WTC11 (cell line): ENCODE data around the gene MYOC. TPM values are rescaled to one million over a fixed set of nuclear protein-coding genes. Genes with fewer than 3 reads are reported as not detected.
"Not testable (repeated sequence)": the region's sequence is repeated elsewhere in the genome, so short reads cannot be mapped to it uniquely, and the experiment has no call there.

Experiments used
- ATAC-seq: fragments of 200-7000 bp; cut with Tn5 transposase; 2 replicates; pipeline ENCODE4 v1.10.0; 2021; ENCODE audit warnings: mild to moderate bottlenecking, moderate library complexity
- CTCF ChIA-PET: fragments of 300-600 bp; sonication (Branson Sonifier 250); formaldehyde crosslinking; loops from one replicate; lab custom pipeline; 2021; ENCODE audit warnings: antibody characterized with exemption; lab: Charles Lee
- POLR2A ChIA-PET: fragments of 350-600 bp; sonication (Branson Sonifier 250); formaldehyde crosslinking; loops from one replicate; lab custom pipeline; 2021; ENCODE audit warnings: antibody characterized with exemption; lab: Charles Lee
- DNase-seq: peaks from one replicate; pipeline ENCODE4 v3.0.0; 2021; ENCODE audit warnings: low spot score
- H3K27ac Mint-ChIP-seq: 2 replicates; pipeline ENCODE4 v1.8.0; 2021; ENCODE audit warnings: mixed read lengths
- H3K27me3 Mint-ChIP-seq: 2 replicates; pipeline ENCODE4 v1.8.0; 2021; ENCODE audit warnings: low read depth, mild to moderate bottlenecking, moderate library complexity, mixed read lengths
- H3K36me3 Mint-ChIP-seq: 2 replicates; pipeline ENCODE4 v1.8.0; 2021; ENCODE audit warnings: mixed read lengths
- H3K4me1 Mint-ChIP-seq: 2 replicates; pipeline ENCODE4 v1.8.0; 2022; ENCODE audit warnings: mixed read lengths
- H3K4me3 Mint-ChIP-seq: 2 replicates; pipeline ENCODE4 v1.8.0; 2021; ENCODE audit warnings: mild to moderate bottlenecking, moderate library complexity, mixed read lengths
- H3K9me3 Mint-ChIP-seq: 2 replicates; pipeline ENCODE4 v1.8.0; 2021; ENCODE audit warnings: mixed read lengths
- ATF1 ChIP-seq: sonication (generic); formaldehyde crosslinking; IDR thresholded peaks from 2 replicates; pipeline ENCODE4 v1.8.1; 2023; ENCODE audit warnings: mild to moderate bottlenecking, moderate library complexity, missing genetic modification reagents
- CBFB ChIP-seq: sonication (generic); formaldehyde crosslinking; IDR thresholded peaks from 2 replicates; pipeline ENCODE4 v1.8.1; 2022; ENCODE audit warnings: mild to moderate bottlenecking, low read depth, missing genetic modification reagents
- CDX4 ChIP-seq: fragments of 250-450 bp; sonication (Bioruptor Pico); IDR thresholded peaks from 2 replicates; pipeline ENCODE4 v1.9.0; 2021; ENCODE audit warnings: moderate library complexity, mild to moderate bottlenecking, inconsistent platforms, borderline replicate concordance
- ERG ChIP-seq: fragments of 250-450 bp; sonication (Bioruptor Pico); IDR thresholded peaks from 2 replicates; pipeline ENCODE4 v1.8.0; 2021; ENCODE audit warnings: mild to moderate bottlenecking
- ESRRA ChIP-seq: sonication (generic); formaldehyde crosslinking; IDR thresholded peaks from 2 replicates; pipeline ENCODE4 v1.8.1; 2022; ENCODE audit warnings: mild to moderate bottlenecking, missing genetic modification reagents, borderline replicate concordance
- FOXJ3 ChIP-seq: sonication (generic); formaldehyde crosslinking; IDR thresholded peaks from 2 replicates; pipeline ENCODE4 v1.9.0; 2021; ENCODE audit warnings: missing genetic modification reagents, mild to moderate bottlenecking, borderline replicate concordance
- FOXP1 ChIP-seq: sonication (generic); formaldehyde crosslinking; IDR thresholded peaks from 2 replicates; pipeline ENCODE4 v1.8.0; 2022; ENCODE audit warnings: missing genetic modification reagents, mild to moderate bottlenecking, moderate library complexity, borderline replicate concordance
- GTF2I ChIP-seq: fragments of 250-450 bp; sonication (Bioruptor Pico); conservative IDR thresholded peaks from 2 replicates; pipeline ENCODE4 v1.4.0; 2021; ENCODE audit warnings: mild to moderate bottlenecking
- JUN ChIP-seq: sonication (generic); formaldehyde crosslinking; IDR thresholded peaks from 2 replicates; pipeline ENCODE4 v1.8.0; 2023; ENCODE audit warnings: mild to moderate bottlenecking, missing genetic modification reagents
- KAT7 ChIP-seq: sonication (generic); formaldehyde crosslinking; IDR thresholded peaks from 2 replicates; pipeline ENCODE4 v1.8.1; 2023; ENCODE audit warnings: missing genetic modification reagents, mild to moderate bottlenecking, borderline replicate concordance
- MLX ChIP-seq: sonication (generic); formaldehyde crosslinking; IDR thresholded peaks from 2 replicates; pipeline ENCODE4 v1.8.1; 2023; ENCODE audit warnings: mild to moderate bottlenecking, missing genetic modification reagents, moderate library complexity
- MXD4 ChIP-seq: fragments of 250-450 bp; sonication (Bioruptor Pico); IDR thresholded peaks from 2 replicates; pipeline ENCODE4 v1.8.0; 2021; ENCODE audit warnings: mild to moderate bottlenecking, moderate library complexity, borderline replicate concordance
- NFATC4 ChIP-seq: fragments of 250-450 bp; sonication (Bioruptor Pico); IDR thresholded peaks from 2 replicates; pipeline ENCODE4 v1.9.0; 2021; ENCODE audit warnings: mild to moderate bottlenecking
- OVOL2 ChIP-seq: fragments of 250-450 bp; sonication (Bioruptor Pico); IDR thresholded peaks from 2 replicates; pipeline ENCODE4 v1.9.0; 2021; ENCODE audit warnings: mild to moderate bottlenecking, borderline replicate concordance
- RORB ChIP-seq: fragments of 250-450 bp; sonication (Bioruptor Pico); IDR thresholded peaks from 2 replicates; pipeline ENCODE4 v1.9.0; 2021; ENCODE audit warnings: mild to moderate bottlenecking
- SMAD4 ChIP-seq: sonication (generic); formaldehyde crosslinking; IDR thresholded peaks from 2 replicates; pipeline ENCODE4 v1.8.0; 2022; ENCODE audit warnings: mild to moderate bottlenecking, missing genetic modification reagents
- SP1 ChIP-seq: sonication (generic); formaldehyde crosslinking; conservative IDR thresholded peaks from 2 replicates; pipeline ENCODE4 v1.8.1; 2022; ENCODE audit warnings: missing genetic modification reagents
- TP53 ChIP-seq: sonication (generic); formaldehyde crosslinking; IDR thresholded peaks from 2 replicates; pipeline ENCODE4 v1.8.1; 2023; ENCODE audit warnings: mild to moderate bottlenecking, missing genetic modification reagents
- USF1 ChIP-seq: sonication (generic); formaldehyde crosslinking; IDR thresholded peaks from 2 replicates; pipeline ENCODE4 v1.8.0; 2022; ENCODE audit warnings: mild to moderate bottlenecking, missing genetic modification reagents
- ZBTB21 ChIP-seq: sonication (generic); formaldehyde crosslinking; IDR thresholded peaks from 2 replicates; pipeline ENCODE4 v1.8.1; 2023; ENCODE audit warnings: mild to moderate bottlenecking, missing genetic modification reagents, borderline replicate concordance
- ZNF232 ChIP-seq: sonication (generic); formaldehyde crosslinking; IDR thresholded peaks from 2 replicates; pipeline ENCODE4 v1.8.0; 2022; ENCODE audit warnings: mild to moderate bottlenecking, missing genetic modification reagents
- ZNF317 ChIP-seq: sonication (generic); formaldehyde crosslinking; IDR thresholded peaks from 2 replicates; pipeline ENCODE4 v1.8.1; 2023; ENCODE audit warnings: low read depth, mild to moderate bottlenecking, moderate library complexity, missing genetic modification reagents, borderline replicate concordance
- ZNF396 ChIP-seq: fragments of 250-450 bp; sonication (Bioruptor Pico); IDR thresholded peaks from 2 replicates; pipeline ENCODE4 v1.8.0; 2021; ENCODE audit warnings: mild to moderate bottlenecking, moderate library complexity, borderline replicate concordance
- ZNF423 ChIP-seq: fragments of 250-450 bp; sonication (Bioruptor Pico); IDR thresholded peaks from 2 replicates; pipeline ENCODE4 v2.1.2; 2022; ENCODE audit warnings: mild to moderate bottlenecking, moderate library complexity
- total RNA-seq: library from RNA; stranded (reverse); gene quantifications from 3 replicates; pipeline ENCODE4 v1.2.3, GENCODE V29; 2021
- TF ChIP-seq, protein P1 (sequence below): sonication (generic); formaldehyde crosslinking; conservative IDR thresholded peaks from 2 replicates; pipeline ENCODE4 v1.8.1; 2023; ENCODE audit warnings: mild to moderate bottlenecking, low read depth, missing genetic modification reagents, moderate library complexity
- TF ChIP-seq, protein P2 (sequence below): sonication (generic); formaldehyde crosslinking; IDR thresholded peaks from 2 replicates; pipeline ENCODE4 v1.8.1; 2023; ENCODE audit warnings: mild to moderate bottlenecking, missing genetic modification reagents, moderate library complexity
- TF ChIP-seq, protein P3 (sequence below): sonication (generic); formaldehyde crosslinking; IDR thresholded peaks from 2 replicates; pipeline ENCODE4 v1.8.1; 2022; ENCODE audit warnings: missing genetic modification reagents, borderline replicate concordance

MYOC gene
- total RNA-seq, 1 experiment from 2014 or later: not detected

DNA sequence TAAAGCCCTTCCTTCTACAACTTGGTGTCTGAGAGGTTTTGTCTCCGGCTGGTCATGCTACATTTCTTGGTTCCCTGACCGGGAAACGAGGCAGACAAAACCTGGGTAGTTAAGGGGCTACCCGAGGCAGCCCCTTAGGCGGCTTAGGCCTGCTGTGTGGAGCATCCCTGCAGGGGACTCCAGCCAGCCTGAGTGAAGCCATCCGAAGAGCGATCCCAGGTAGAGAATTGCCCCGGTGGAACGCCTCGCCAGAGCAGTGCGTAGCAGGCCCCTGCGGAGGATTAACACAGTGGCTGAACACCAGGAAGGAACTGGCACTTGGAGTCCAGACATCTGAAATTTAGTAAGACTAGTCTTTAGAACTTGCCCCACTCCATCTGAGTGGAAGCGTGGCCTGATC, 51.6 kb downstream of the MYOC start:
- ATAC-seq (peak; percentile 63), DNase-seq (peak; percentile 14)
- no peaks in the 10 kb centered on the region for H3K36me3 Mint-ChIP-seq
- H3K4me3 Mint-ChIP-seq: no peak overlapping the region
- POLR2A ChIA-PET: no interaction called here
- H3K9me3 Mint-ChIP-seq: no peaks in the 10 kb centered on the region
- H3K27ac Mint-ChIP-seq: no peak overlapping the region
- CTCF ChIA-PET: no interaction called here
- peaks cover 16% of the 10 kb centered on the region for H3K4me1 Mint-ChIP-seq
- H3K27me3 Mint-ChIP-seq: no peaks in the 10 kb centered on the region
- TF ChIP-seq CBFB (CRISPR knock-in tag) (no peak), USF1 (no peak), SP1 (CRISPR knock-in tag) (no peak), ATF1 (CRISPR knock-in tag) (no peak), ESRRA (CRISPR knock-in tag) (no peak), KAT7 (CRISPR knock-in tag) (no peak), SMAD4 (no peak), CDX4 (CRISPR knock-in tag) (no peak), RORB (CRISPR knock-in tag) (no peak), FOXP1 (CRISPR knock-in tag) (no peak), ZNF423 (CRISPR knock-in tag) (no peak), ZBTB21 (CRISPR knock-in tag) (no peak), MLX (CRISPR knock-in tag) (no peak), JUN (CRISPR knock-in tag) (no peak), OVOL2 (no peak), ZNF232 (CRISPR knock-in tag) (no peak), FOXJ3 (CRISPR knock-in tag) (no peak), GTF2I (CRISPR knock-in tag) (no peak)
- TF ChIP-seq, protein P1, sequence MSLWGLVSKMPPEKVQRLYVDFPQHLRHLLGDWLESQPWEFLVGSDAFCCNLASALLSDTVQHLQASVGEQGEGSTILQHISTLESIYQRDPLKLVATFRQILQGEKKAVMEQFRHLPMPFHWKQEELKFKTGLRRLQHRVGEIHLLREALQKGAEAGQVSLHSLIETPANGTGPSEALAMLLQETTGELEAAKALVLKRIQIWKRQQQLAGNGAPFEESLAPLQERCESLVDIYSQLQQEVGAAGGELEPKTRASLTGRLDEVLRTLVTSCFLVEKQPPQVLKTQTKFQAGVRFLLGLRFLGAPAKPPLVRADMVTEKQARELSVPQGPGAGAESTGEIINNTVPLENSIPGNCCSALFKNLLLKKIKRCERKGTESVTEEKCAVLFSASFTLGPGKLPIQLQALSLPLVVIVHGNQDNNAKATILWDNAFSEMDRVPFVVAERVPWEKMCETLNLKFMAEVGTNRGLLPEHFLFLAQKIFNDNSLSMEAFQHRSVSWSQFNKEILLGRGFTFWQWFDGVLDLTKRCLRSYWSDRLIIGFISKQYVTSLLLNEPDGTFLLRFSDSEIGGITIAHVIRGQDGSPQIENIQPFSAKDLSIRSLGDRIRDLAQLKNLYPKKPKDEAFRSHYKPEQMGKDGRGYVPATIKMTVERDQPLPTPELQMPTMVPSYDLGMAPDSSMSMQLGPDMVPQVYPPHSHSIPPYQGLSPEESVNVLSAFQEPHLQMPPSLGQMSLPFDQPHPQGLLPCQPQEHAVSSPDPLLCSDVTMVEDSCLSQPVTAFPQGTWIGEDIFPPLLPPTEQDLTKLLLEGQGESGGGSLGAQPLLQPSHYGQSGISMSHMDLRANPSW (CRISPR knock-in tag): no peak

GRCh38 chr1:171600310-171600709, 52.2 kb downstream of the MYOC start:
- H3K9me3 Mint-ChIP-seq, H3K27me3 Mint-ChIP-seq, H3K4me3 Mint-ChIP-seq, H3K27ac Mint-ChIP-seq, CTCF ChIA-PET, H3K36me3 Mint-ChIP-seq, ATAC-seq, DNase-seq: not testable (repeated sequence)
- POLR2A ChIA-PET: interaction anchor here (0.6 kb wide), 1 partner anchor 20 kb away, joined by 4 read pairs; no protein-coding TSS in a partner anchor
- H3K4me1 Mint-ChIP-seq: peaks cover 16% of the 10 kb centered on the region

DNA sequence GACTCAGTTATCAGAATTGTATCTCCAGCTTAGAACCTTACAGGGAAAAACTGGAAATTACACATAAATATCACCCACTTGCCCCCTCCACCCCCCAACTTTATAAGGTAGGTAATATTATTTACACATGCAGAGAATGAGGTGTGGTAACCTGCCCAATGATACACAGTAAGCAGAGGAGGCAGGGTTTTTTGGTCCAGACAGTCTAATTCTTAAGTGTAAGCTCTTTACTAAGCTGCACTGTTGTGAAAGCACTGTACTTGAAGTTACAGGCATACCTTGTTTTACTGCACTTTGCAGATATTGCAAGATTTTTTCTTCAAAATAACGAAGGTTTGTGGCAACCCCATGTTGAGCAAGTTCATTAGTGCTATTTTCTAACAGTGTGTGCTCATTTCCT, 55.3 kb downstream of the MYOC start:
- Mint-ChIP-seq H3K4me3 (no peak overlapping the region), H3K27ac (no peak overlapping the region), H3K9me3 (no peaks in the 10 kb centered on the region), H3K4me1 (peaks cover 10% of the 10 kb centered on the region), H3K27me3 (no peaks in the 10 kb centered on the region), H3K36me3 (peaks cover 11% of the 10 kb centered on the region)
- DNase-seq (no peak), ATAC-seq (no peak)
- POLR2A ChIA-PET: no interaction called here
- CTCF ChIA-PET: interaction anchor here (2.6 kb wide), 1 partner anchor 48 kb away, joined by 15 read pairs; no protein-coding TSS in a partner anchor
- TF ChIP-seq, protein P2, sequence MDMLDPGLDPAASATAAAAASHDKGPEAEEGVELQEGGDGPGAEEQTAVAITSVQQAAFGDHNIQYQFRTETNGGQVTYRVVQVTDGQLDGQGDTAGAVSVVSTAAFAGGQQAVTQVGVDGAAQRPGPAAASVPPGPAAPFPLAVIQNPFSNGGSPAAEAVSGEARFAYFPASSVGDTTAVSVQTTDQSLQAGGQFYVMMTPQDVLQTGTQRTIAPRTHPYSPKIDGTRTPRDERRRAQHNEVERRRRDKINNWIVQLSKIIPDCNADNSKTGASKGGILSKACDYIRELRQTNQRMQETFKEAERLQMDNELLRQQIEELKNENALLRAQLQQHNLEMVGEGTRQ (CRISPR knock-in tag): no peak
- TF ChIP-seq ZNF317 (CRISPR knock-in tag) (no peak), ZNF396 (CRISPR knock-in tag) (no peak), NFATC4 (CRISPR knock-in tag) (no peak), TP53 (CRISPR knock-in tag) (no peak), ERG (CRISPR knock-in tag) (no peak), MXD4 (CRISPR knock-in tag) (no peak)
- TF ChIP-seq, protein P3, sequence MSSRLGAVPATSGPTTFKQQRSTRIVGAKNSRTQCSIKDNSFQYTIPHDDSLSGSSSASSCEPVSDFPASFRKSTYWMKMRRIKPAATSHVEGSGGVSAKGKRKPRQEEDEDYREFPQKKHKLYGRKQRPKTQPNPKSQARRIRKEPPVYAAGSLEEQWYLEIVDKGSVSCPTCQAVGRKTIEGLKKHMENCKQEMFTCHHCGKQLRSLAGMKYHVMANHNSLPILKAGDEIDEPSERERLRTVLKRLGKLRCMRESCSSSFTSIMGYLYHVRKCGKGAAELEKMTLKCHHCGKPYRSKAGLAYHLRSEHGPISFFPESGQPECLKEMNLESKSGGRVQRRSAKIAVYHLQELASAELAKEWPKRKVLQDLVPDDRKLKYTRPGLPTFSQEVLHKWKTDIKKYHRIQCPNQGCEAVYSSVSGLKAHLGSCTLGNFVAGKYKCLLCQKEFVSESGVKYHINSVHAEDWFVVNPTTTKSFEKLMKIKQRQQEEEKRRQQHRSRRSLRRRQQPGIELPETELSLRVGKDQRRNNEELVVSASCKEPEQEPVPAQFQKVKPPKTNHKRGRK (CRISPR knock-in tag): no peak
